NCI-H226 (cell line): ENCODE measurements around the gene RPS6KC1.
A peak's percentile ranks its signal among the peaks of the same experiment; 100 is the strongest.
"Not testable (repeated sequence)": the region's sequence is repeated elsewhere in the genome, so short reads cannot be mapped to it uniquely, and the experiment has no call there.

Experiments
- DNase-seq: peaks from one replicate; pipeline ENCODE4 v3.0.0-alpha.2; 2015

The RPS6KC1 gene

DNA sequence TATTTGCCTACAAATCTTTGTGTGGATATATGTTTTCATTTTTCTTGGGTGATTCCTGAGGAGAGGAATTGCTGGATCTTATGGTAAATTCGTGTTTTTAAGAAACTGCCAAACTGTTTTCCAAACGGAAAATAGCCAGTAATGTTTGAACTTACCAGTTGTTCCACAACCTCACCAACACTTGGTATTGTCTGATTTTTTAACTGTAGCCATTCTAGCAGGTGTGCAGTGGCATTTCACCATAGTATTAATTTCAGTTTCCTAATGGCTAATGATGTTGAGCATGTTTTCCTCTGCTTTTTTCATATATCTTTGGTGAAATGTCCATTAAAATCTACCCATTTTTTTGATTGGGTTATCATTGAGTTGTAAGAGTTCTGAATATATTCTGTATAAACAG is 56.6 kb downstream of the RPS6KC1 start:
- DNase-seq: no peak

DNA sequence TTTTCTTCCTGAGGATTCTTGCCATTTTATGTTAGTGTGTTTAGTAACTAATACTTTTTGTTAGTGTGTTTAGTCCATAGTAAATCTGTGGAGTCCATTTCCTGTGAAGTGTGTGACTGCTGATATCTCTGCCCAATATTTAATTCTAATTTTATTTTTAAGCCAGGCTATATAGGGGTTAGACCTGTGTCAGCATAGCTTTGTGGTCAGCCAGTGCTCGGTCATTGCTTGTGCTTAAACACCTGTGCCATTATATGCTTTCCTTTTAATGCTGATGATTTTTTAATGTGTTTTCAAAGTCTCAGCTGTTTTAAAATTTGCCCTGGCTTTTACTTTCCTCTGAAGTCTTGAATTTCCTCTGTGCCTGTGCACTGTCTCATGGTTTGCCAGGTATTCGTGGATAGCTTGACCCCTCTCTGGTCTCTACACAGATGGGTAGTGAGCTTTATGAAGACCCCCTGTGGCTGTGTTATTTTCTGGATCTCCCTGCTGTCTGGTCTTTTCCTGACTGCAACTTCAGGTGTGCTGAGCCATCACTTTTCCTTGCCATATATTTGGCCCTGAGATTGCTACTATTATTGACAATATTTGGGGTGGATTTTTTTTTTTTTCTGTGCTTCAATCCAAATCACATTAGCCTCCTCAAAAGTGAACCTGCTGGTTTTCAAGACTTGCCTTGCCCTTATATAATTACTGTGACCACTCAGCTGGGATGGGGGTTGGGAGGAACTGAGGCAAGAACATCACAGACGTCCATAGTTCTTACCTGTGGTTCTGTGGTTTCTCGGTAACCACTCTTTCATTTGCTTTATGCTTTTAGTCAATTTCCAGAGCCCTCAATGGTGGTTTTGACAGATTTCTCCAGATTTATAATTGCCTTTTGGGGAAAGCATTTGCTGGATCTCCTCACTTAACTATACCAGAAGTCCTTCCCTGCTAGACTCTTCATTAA is 59.6 kb downstream of the RPS6KC1 start:
- no peak for DNase-seq

DNA sequence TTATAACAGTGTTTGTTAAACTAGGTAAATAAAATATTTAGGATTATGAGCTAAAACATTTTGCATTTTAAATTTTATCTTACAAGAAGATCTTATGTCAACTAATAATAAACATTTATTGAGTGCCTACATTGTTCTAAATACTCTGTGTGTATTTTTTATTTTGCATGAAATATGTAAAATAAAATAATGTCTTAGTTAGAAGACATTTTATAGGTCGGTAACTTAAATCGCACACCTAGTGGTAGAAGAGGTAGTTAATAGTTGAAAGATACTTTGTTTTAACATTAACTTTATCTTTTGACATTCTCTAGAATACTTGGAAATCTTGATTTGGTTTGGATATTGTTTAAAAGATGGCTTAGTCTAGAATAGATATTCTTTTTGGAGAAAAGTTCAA is 60.5 kb downstream of the RPS6KC1 start:
- no peak for DNase-seq

DNA sequence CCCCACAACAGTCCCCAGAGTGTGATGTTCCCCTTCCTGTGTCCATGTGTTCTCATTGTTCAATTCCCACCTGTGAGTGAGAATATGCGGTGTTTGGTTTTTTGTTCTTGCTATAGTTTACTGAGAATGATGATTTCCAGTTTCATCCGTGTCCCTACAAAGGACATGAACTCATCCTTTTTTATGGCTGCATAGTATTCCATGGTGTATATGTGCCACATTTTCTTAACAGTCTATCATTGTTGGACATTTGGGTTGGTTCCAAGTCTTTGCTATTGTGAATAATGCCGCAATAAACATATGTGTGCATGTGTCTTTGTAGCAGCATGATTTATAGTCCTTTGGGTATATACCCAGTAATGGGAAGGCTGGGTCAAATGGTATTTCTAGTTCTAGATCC is 61.7 kb downstream of the RPS6KC1 start:
- DNase-seq: not testable (repeated sequence)

DNA sequence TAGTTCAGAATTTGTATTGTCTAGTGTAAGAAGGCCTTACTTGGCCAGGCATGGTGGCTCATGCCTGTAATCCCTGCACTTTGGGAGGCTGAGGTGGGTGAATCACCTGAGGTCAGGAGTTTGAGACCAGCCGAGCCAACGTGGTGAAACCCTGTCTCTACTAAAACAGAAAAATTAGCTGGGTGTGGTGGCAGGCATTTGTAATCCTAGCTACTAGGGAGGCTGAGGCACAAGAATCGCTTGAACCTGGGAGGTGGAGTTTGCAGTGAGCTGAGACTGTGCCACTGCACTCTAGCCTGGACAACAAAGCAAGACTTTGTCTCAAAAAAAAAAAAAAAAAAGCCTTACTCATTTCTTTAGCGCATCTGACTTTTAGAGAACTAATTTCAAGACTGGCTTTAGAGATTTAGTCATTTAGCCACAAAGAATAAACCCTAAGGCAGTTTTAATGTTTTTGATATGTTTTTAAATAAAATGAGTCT is 66.7 kb downstream of the RPS6KC1 start:
- not testable (repeated sequence) for DNase-seq

DNA sequence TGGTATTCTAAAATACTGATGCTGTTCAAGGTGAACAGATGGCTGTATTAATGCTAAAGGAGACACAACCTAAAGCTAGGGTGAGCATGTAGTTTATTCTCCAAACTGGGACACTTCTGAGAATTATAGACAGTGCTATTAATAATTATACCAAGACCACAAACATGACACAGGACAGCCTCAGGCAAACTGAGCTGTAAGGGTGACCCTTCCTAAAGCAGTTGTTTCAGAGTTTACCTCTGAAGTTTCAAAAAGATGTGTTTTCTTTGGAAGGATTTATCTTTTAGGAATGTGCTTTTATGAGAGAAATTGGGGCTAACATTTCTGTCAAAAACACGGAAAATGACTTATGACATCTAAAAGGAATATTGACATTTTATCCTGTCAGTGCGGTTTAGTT is 68.8 kb downstream of the RPS6KC1 start:
- DNase-seq: no peak

DNA sequence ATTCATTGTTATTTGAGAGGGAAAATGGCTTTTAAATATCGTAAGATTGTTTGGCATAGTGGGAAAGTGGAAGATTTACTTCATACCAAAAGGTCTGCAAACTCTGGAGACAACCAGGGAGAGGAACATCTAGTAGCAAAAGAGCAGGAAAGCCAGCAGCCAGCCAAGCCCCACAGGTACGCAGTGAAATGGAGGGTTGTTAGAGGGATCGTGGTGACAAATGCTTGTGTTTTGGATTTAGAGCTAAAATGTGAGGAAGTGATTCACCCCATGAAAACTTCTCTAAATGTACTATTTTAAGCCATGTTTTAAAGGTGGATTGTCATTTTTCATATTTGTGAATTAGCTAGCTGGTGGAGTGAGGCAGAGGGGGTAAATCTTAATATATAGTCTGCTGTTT is 69.3 kb downstream of the RPS6KC1 start:
- DNase-seq: no peak

DNA sequence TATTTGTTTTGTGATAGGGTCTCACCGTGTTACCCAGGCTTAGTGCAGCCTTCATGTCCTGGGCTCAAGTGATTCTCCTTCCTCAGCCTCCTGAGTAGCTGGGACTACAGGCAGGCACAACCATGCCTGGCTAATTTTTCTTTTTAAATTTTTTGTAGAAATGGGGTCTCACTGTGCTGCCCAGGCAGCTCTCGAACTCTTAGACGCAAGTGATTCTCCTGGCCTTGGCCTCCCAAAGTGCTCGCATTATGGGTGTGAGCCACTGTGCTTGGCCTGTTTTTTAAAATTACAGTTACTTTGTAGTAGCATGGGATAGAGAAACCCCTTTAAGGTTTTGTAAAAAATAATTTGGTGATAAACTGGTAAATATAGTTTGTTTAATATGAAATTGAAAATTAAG is 69.9 kb downstream of the RPS6KC1 start:
- DNase-seq: no peak

DNA sequence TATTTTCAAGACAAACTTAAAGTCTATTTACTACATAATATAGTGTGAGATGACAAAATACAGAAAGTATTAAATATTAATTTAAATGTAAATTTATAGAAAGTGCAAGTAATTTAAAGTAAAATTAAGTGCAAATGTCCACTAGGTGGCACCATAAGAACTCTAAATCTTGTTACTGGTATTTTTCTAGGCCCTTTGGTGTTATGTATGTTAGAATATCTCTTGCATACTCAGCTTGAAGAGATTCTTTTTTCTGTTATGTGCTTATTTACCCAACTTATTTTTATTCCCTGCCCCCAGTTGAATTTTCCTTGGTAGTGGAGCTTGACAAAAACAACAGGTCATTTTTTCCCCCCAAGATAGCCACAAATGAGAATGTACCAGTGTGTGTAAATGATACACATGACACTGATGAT is 71.5 kb downstream of the RPS6KC1 start:
- no peak for DNase-seq

DNA sequence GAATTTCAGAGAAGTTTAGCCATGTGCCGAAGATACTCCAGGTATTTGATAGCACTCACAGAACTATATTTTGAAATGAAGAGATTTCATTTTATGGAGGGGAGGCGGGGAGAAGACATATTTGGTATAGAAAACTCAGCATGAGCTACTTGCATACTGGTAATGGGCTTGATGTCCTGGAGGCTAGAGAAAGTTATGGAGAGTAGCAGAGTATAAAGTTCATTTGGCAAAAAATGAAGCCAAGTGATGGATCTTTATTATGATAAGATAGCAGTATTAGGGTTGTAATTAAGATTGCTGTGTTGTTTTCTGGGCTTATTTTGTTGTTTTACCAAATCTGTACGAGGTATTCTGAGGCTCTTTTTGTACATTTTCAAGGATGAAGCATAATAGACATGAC is 72.0 kb downstream of the RPS6KC1 start:
- no peak for DNase-seq

DNA sequence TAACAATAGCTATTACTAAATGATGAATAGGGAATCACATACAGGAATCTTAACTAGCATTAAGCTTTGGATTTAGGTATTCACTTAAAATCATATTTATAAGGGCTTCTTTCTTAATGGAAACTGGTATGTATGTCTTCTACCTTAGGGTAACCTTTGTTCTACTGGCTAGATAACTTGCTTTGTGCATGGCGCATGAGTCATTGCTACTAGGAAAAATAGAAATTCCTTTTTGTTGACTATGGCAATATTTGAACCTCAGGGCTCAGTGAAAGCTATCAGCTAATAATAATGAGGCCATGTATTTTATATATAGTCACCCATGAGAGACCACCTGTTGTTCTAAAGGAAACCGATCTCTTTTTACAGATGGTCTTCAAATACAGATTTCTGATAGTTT is 72.5 kb downstream of the RPS6KC1 start:
- peak; percentile 53 for DNase-seq

DNA sequence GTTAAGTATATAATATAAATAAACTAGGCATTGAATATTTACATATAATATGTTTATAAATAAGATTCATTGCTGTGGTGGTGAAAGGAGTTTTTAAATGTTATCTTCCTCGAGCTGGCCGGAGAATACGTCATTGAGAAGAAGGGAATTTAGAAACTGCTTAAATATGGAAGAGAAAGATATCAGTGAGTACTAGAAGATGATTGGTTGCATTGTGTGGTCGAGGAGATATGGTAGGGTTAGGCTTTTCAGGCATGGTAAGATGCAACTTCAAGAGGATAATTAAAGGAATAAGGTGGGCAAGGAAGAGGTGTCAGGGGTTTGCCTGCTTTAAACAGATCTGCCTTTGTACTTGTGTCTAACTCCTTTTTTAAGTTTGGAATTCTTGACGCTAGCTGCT is 73.5 kb downstream of the RPS6KC1 start:
- DNase-seq: no peak

DNA sequence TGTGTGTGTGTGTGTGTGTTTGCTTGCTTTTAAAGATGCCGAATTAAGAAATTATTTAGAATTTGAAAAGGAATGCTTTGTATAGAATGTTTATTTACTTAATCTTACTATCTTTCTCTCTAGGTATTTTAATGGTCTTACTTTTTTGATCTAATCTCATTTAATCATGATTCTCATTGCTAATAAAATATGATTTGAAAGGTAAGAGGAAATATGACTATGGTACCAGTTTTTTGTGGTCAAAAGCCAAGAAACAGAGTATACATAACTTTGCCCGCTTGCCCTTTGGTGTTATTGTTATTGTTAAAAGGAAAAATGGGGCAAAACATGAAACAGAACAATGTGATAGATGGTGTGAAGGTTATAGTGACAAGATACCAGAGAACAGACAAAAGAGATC is 74.6 kb downstream of the RPS6KC1 start:
- DNase-seq: no peak

DNA sequence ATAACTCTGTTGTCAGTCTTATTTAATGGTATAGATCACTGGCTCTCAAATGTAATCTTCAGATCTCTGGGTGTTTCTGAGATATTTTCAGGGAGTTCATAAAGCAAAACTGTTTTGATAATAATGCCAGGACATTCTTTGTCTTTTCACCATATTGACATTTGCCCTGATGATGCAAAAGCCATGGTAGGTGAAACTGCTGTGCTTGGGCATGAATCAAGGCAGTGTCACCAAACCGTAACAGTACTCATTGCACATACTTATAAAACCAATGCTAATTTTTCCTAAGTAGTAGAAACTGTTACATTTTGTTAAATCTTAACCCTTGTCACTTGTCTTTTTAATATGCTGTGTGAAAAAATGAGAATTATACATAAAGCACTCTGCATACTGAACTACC is 76.0 kb downstream of the RPS6KC1 start:
- DNase-seq: no peak

DNA sequence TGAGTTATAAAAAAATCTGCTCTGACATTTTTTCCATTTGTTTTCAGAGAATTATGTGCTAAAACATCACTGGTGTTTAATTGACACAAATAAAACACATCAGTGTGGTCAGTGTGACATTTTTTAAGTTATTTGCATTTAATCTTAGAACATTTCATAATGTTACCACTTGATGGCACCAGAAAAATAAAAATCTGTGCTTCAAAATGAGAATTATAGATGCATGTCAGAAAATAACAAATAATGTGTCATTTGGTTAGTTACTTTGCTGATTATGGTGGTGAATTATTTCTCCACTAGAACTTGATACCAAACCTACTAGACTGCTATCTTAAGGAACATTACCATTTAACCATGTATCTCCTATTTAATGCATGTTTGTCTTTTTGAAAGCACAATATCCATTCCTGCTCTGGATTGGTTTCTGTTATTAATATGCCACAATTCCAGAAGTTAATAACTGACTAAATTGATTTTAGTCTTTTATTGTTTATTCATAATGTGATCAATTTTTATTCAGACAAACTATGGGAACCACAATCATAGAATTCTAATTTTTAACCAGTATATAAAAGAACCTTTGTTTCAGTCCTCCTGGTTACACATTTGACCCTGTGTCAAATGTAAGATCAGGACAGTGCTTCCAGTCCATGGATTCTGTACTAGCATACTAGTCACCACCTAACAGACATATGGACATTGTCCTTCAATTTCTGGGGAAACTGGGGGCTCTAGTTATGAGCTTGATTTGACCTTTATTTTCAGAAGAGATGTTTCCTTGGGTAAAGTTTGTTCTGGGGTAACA is 81.0 kb downstream of the RPS6KC1 start:
- no peak for DNase-seq

DNA sequence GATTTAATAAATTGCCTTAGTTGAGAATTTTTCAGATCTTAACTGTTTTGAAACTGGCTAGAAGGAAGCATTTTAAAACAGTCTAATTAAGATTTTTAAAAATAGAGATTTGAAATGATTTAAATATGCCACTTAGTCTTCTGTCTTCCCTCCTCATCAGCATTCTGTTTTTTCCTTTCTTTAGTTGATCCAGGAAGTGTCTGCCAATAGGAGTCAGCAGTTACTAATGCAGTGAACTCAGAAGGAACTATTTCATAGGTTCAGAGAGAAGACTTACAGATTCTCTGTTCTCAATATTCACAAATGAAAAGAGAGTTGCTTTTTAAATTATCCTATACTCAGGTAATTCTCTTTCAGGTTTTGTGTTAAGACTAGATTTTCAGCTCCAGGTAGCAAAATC is 84.5 kb downstream of the RPS6KC1 start:
- DNase-seq: no peak

DNA sequence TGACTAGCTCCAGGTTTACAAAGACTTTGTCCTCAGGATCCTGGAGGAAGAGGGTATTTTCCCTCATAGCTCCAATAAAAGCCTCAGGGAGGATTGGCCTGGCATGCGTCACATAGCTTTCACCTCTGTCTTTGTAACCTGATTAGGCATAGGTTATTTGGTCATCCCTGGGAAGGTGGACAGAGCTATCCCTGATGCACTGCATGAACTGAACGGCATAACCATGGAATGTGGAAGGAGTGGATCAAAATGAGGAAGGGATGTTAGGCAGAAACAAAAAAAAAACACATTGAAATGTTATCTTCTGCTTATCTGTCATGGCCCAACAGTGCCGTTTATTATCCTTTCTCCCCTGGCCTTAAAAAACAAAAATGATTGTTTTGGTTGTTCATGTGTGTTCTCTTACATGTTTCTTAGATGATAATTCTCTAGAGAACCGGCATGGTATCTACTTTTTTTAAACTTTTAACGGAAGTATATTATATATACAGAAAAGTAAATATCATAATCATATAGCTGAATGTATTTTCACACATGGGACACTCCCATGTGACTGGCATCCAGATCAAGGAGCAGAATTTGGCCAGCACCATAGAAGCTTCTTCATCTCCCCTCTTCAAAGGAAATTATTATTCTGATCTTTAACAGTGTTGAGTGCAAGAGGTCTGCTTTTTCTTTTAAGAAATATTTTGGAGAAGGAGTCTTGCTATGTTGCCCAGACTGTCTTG is 85.3 kb downstream of the RPS6KC1 start:
- DNase-seq: no peak

DNA sequence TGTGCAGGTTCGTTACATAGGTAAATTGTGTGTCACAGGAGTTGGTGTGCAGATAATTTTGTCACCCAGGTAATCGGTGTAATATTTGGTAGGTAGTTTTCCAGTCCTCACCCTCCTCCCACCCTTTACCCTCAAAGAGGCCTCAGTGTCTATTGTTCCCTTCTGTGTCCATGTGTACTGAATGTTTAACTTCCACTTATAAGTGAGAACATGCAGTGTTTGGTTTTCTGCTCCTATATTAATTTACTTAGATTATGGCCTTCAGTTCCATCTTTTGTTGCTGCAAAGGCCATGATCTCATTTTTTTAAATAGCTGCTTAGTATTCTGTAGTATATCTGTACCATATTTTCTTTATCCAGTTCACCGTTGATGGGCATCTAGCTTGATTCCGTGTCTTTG is 87.3 kb downstream of the RPS6KC1 start:
- no peak for DNase-seq

DNA sequence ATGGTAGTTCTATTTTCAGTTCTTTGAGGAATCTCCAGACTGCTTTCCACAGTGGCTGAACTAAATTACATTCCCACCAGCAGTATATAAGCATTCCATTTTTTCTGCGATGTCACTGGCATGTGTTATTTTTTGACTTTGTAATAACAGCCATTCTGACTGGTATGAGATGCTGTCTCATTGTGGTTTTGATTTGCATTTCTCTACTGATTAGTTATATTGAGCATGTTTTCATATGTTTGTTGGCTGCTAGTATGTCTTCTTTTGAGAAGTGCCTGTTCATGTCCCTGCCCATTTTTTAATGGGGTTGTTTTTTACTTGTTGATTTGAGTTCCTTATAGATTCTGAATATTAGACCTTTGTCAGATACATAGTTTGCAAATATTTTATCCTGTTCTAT is 87.9 kb downstream of the RPS6KC1 start:
- no peak for DNase-seq

DNA sequence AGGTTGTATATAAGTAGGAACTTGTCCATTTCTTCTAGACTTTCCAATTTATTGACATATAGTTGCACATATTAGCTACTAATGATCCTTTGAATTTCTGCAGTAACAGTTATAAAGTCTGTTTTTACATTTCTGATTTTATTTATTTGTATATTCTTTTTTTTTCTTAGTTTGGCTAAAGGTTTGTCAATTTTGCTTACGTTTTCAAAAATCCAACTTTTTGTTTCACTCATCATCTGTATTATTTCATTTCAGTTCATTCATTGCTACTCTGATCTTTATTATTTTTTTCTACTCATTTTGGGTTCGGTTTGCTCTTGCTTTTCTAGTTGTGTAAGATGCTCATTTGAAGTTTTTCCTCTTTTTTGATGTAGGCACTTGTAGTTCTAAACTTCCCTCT is 97.9 kb downstream of the RPS6KC1 start:
- no peak for DNase-seq

DNA sequence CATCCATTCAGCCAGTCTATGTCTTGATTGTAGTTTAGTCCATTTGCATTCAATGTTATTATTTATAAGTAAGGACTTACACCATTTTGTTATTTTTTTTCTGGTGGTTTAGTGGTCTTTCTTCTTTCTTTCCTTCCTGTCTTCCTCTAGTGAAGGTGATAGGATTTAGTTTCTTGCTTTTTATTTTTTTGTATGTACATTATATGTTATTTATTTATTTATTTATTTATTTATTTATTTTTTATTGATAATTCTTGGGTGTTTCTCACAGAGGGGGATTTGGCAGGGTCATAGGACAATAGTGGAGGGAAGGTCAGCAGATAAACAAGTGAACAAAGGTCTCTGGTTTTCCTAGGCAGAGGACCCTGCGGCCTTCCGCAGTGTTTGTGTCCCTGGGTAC is 99.0 kb downstream of the RPS6KC1 start:
- not testable (repeated sequence) for DNase-seq

DNA sequence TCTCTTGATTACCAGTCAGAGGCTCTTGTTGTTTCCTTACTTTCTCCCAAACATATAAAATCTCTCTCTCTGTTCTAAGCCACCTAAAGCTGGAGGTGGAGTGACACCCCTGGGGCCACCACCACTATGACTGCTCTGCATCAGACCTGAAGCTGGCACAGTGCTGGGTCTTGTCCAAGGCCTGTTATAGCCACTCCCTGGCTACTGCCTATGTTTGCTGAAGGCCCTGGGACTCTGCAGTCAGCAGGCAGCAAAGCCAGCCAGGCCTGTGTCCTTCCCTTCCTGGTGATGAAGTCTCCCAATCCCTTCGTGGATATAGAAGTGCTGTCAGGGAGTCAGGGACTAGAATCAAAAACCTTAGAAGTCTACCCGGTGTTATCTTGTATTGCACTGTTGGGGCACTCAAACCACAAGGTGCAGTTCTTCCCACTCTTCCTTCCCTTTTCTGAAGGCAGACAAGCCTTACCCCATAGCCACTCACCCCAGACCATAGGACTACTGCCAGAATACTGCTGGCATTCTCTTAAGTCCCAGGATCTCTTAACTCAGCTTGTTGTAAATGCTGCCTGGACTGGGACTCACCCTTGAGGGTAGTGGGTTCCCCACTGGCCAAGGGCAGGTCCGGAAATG is 103.1 kb downstream of the RPS6KC1 start:
- no peak for DNase-seq

DNA sequence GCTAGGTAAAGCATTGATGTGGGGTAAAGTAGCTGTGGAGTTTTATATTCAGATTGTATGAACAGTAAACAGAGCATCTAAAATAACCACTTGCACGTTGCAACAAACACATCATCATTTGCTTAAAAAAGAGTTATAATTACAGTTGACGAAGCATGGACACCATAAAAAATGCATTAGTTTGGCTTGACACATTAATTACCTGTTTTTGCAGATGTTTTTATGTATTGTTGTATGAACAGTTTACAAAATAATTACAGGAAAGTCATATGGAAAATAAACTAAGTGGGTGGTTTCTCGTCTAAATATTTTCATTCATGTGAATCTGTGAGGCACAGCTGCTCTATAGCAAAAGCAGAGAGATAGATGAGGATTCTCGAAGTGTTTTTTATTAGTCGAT is 108.3 kb downstream of the RPS6KC1 start:
- DNase-seq: no peak
